Uterus (tissue), 2 donors: Measurements from ENCODE around the gene RAET1L.

Source experiments
- CTCF ChIP-seq, 4 experiments: fragments of 200-600 bp in 2 of 4; fragments of 450-650 bp in 2 of 4; sonication (generic) in 2 of 4; IDR thresholded peaks; one replicate each; pipeline ENCODE4 v1.5.1; 2016 to 2019; ENCODE audit warnings: antibody characterized with exemption in 4 of 4, mild to moderate bottlenecking in 2 of 4, moderate library complexity in 1 of 4
- POLR2A ChIP-seq, 2 donors: fragments of 450-650 bp; IDR thresholded peaks; one replicate each; pipeline ENCODE4 v1.6.1; 2016; ENCODE audit warnings: antibody characterized with exemption in 2 of 2, mild to moderate bottlenecking in 1 of 2, moderate library complexity in 1 of 2

GRCh38 chr6:150044621-150045145 lies 19.4 kb upstream of the RAET1L start:
- TF ChIP-seq CTCF (IDR thresholded peaks at IDR 0.05), result no peak
- no peak for TF ChIP-seq POLR2A (IDR thresholded peaks at IDR 0.05)
